ENCODE measurements around the gene COMMD1. TPM values are rescaled to one million over a fixed set of nuclear protein-coding genes. Genes with fewer than 3 reads are reported as not detected.
"Not testable (repeated sequence)": the region's sequence is repeated elsewhere in the genome, so short reads cannot be mapped to it uniquely, and the experiment has no call there.

The COMMD1 gene
- total RNA-seq, 4 donors from 2014 or later = 76.0 to 132 (median 100) TPM

DNA sequence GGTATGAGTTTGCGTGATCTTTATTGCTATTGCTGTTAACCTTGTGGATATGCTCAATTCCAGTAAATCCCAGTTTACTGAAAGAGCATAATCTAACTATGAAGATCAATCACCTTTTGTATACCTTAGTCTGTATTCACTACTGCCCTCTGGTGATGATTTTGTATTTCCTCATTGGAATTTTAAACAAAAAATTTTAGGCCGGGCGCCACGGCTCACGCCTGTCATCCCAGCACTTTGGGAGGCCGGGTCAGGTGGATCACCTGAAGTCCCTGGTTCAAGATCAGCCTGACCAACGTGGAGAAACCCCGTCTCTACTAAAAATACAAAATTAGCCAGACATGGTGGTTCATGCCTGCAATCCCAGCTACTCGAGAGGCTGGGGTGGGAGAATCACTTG, 5.1 kb downstream of the COMMD1 start:
- H3K4me3 ChIP-seq (replicated peaks in 1 of 3) = no peak overlapping the region
- H3K27ac ChIP-seq = no peak overlapping the region
- no peaks in the 10 kb centered on the region for H3K27me3 ChIP-seq
- 80 to 83% methylated on average over 9 of the region's 9 CpGs for WGBS, 2 donors
- intact Hi-C loops (cut with DNase I) = loop anchor here (10.0 kb wide), 1 partner anchor 284 kb away; the partner anchor contains the start of gene B3GNT2
- TF ChIP-seq POLR2A (IDR thresholded peaks at IDR 0.05) = no peak
- TF ChIP-seq, protein P1, sequence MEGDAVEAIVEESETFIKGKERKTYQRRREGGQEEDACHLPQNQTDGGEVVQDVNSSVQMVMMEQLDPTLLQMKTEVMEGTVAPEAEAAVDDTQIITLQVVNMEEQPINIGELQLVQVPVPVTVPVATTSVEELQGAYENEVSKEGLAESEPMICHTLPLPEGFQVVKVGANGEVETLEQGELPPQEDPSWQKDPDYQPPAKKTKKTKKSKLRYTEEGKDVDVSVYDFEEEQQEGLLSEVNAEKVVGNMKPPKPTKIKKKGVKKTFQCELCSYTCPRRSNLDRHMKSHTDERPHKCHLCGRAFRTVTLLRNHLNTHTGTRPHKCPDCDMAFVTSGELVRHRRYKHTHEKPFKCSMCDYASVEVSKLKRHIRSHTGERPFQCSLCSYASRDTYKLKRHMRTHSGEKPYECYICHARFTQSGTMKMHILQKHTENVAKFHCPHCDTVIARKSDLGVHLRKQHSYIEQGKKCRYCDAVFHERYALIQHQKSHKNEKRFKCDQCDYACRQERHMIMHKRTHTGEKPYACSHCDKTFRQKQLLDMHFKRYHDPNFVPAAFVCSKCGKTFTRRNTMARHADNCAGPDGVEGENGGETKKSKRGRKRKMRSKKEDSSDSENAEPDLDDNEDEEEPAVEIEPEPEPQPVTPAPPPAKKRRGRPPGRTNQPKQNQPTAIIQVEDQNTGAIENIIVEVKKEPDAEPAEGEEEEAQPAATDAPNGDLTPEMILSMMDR (IDR thresholded peaks at IDR 0.05) = peak in 1 of 6 experiments; percentile 19
- H3K9me3 ChIP-seq = no peaks in the 10 kb centered on the region
- H3K36me3 ChIP-seq = no peaks in the 10 kb centered on the region
- peaks cover 10 to 11% of the 10 kb centered on the region in 2 donors for H3K4me1 ChIP-seq
- DNase-seq = no peak

DNA sequence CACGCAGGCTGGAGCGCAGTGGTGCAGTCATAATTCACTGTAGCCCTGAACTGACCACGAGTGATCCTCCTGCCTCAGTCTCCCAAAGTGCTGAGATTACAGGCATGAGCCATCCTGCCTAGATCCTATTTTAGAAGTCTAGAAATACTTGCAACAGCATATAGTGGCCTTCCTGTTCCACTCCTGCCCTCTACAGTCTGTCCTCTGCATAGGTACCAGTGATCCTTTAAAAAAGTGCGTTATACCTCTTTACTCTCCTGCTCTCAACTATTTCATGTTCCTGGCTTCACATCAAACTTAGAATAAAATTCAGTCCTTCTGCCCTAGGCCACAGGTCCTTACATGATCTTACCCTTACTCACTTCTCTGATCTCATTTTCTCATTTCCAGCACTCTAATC, 6.0 kb downstream of the COMMD1 start:
- Histone ChIP-seq H3K4me1 (peaks cover 6 to 7% of the 10 kb centered on the region in 2 donors), H3K27me3 (no peaks in the 10 kb centered on the region), H3K36me3 (no peaks in the 10 kb centered on the region), H3K4me3 (replicated peaks in 1 of 3) (no peak overlapping the region), H3K27ac (no peak overlapping the region), H3K9me3 (no peaks in the 10 kb centered on the region)
- intact Hi-C loops (cut with DNase I) = loop anchor here (10.0 kb wide), 1 partner anchor 283 kb away; the partner anchor contains the start of gene B3GNT2
- WGBS, 2 donors = 93 to 94% methylated on average over 4 of the region's 4 CpGs
- DNase-seq = no peak
- TF ChIP-seq, protein P1 (IDR thresholded peaks at IDR 0.05) = no peak
- no peak for TF ChIP-seq POLR2A (IDR thresholded peaks at IDR 0.05)

DNA sequence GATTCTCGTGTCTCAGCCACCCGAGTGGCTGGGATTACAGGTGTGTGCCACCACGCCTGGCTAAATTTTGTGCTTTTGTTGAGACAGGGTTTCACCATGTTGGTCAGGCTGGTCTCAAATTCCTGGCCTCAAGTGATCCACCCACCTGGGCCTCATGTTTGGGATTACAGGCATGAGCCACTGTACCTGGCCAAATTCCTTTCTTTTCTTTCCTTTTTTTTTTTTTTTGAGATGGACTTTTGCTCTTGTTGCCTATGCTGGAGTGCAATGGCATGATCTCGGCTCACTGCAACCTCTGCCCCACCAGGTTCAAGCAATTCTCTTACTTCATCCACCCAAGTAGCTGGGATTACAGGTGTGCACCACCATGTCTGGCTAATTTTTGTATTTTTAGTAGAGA, 9.3 kb downstream of the COMMD1 start:
- not testable (repeated sequence) for DNase-seq; H3K9me3 ChIP-seq; H3K27me3 ChIP-seq; H3K36me3 ChIP-seq; H3K4me3 ChIP-seq (replicated peaks in 1 of 3); H3K27ac ChIP-seq
- intact Hi-C loops (cut with DNase I) = loop anchor here (10.0 kb wide), 1 partner anchor 280 kb away; the partner anchor contains the start of gene B3GNT2
- 81 to 94% methylated on average over 4 of the region's 4 CpGs for WGBS, 2 donors
- H3K4me1 ChIP-seq = peaks cover 0 to 13% of the 10 kb centered on the region in 2 donors

DNA sequence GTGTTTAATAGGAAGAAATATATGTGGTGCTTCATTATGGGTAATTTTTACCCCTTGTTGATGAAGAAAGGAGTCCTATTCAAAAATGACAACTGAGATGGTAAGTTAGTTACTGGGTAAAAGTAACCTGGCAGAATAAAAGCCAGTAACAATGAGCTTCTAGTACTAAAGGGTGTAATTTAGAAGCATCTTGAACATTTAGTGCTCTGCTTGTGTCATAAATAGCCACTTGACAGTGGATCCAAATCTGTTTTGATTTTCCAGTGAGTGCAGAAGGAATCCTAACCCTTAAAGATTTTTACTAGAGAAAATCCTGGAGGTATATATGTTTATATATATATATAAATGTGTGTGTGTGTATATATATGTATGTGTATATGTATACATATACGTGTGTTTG, 15.1 kb downstream of the COMMD1 start:
- no peaks in the 10 kb centered on the region for H3K36me3 ChIP-seq
- no peaks in the 10 kb centered on the region for H3K9me3 ChIP-seq
- 85 to 90% methylated on average over 1 of the region's 1 CpG for WGBS, 2 donors
- DNase-seq = no peak
- H3K27me3 ChIP-seq = no peaks in the 10 kb centered on the region
- intact Hi-C loops (cut with DNase I) = loop anchor here (5.0 kb wide), 1 partner anchor 492 kb away; no protein-coding TSS in a partner anchor
- H3K27ac ChIP-seq = peak overlapping the region; percentile 66 to 79 (median 74)
- H3K4me1 ChIP-seq = peaks cover 11 to 28% of the 10 kb centered on the region in 2 donors
- TF ChIP-seq, protein P1 (IDR thresholded peaks at IDR 0.05) = no peak
- TF ChIP-seq POLR2A (IDR thresholded peaks at IDR 0.05) = no peak
- no peak overlapping the region for H3K4me3 ChIP-seq (replicated peaks in 1 of 3)

DNA sequence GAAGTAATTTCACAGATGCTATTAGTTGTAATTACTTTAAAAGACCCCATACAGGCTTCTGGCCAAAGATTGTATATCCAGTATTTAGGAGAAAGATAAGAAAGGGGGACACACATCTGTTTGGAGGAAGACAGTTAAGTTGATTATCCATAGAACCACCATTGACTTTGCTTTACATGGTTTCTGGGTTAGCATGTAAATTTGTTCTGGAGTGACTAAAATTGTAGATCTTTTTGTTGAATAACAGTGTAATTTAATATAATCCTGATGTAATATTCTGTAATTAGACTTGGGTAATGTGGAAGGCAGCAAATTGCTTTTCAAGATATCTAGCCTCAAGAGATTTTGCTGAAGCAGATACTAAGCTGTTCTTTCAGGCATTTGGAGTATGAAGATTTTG, 17.2 kb downstream of the COMMD1 start:
- Histone ChIP-seq H3K27me3 (no peaks in the 10 kb centered on the region), H3K9me3 (no peaks in the 10 kb centered on the region), H3K36me3 (no peaks in the 10 kb centered on the region), H3K4me1 (peaks cover 11 to 30% of the 10 kb centered on the region in 2 donors), H3K4me3 (replicated peaks in 1 of 3) (no peak overlapping the region), H3K27ac (no peak overlapping the region)
- intact Hi-C loops (cut with DNase I) = loop anchor here (5.0 kb wide), 1 partner anchor 490 kb away; no protein-coding TSS in a partner anchor
- DNase-seq = no peak
- TF ChIP-seq, protein P1 (IDR thresholded peaks at IDR 0.05) = no peak
- TF ChIP-seq POLR2A (IDR thresholded peaks at IDR 0.05) = no peak

Measured in thyroid gland (tissue), 4 donors.